ENCODE measurements around the gene GATD1.
"Not testable (repeated sequence)": the region's sequence is repeated elsewhere in the genome, so short reads cannot be mapped to it uniquely, and the experiment has no call there.

The GATD1 gene

DNA sequence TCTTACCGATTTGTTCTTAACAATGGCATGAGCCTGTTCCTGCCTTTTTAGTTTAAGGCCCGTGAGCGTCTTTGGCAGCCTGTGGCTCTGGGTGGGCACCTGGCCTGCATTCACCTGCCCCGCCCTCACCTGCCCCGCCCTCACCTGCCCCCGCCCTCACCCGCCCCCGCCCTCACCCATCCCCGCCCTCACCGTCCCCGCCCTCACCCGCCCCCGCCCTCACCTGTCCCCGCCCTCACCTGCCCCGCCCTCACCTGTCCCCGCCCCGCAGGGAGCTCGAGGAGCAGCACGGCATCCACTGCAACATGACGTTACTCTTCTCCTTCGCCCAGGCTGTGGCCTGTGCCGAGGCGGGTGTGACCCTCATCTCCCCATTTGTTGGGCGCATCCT lies 14.2 kb downstream of the GATD1 start:
- DNase-seq = no peak

DNA sequence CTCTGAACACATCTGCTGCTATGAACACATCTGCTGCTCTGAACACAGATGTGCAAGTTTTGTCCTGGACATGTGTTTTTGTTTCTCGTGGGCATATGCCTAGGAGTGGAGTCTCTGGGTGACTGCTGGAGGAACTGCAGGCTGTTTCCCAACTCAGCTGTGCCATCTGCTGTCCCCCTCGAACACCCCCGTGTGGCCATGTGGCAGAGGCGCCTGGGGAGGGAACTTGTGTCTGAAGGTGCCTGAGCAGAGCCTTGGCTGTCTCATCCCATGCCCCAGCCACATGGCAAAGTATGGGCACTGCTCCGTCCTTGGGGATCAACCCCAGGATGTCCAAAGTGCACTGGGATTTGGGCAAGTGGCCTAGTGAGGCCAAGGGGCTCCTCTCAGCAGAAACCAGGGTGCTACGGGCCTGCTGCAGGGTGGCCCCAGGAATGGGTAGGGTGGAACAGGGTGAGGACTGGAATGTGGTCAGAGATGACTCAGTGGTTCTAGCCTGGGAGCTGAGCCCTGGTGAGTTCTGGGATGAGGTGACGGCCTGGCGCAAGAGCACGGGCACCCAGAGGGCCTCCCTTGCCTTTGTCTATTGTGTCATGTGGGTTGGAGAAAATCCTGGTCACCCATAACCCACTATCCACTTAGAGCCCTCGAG lies 14.7 kb downstream of the GATD1 start:
- DNase-seq = no peak

DNA sequence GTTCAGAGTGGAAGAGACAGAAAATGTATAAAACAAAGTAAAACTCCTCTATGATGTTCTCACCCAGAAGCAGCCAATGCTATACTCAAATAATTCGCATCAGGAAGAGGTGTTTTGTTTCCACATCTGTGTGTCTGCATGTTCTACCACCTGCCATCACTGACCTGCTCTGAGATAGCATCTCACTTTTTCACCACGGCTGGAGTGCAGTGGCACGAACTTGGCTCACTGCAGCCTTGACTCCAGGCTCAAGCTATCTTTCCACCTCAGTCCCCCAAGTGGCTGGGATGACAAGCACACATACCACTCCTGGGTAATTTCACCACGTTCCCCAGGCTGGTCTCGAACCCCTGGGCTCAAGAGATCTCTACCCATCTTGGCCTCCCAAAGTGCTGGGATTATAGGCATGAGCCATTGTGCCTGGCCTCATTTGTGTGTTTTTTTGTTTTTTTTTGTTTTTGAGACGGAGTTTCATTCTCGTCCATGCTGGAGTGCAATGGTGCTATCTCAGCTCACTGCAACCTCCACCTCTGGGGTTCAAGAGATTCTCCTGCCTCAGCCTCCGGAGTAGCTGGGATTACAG lies 15.7 kb downstream of the GATD1 start:
- no peak for DNase-seq

DNA sequence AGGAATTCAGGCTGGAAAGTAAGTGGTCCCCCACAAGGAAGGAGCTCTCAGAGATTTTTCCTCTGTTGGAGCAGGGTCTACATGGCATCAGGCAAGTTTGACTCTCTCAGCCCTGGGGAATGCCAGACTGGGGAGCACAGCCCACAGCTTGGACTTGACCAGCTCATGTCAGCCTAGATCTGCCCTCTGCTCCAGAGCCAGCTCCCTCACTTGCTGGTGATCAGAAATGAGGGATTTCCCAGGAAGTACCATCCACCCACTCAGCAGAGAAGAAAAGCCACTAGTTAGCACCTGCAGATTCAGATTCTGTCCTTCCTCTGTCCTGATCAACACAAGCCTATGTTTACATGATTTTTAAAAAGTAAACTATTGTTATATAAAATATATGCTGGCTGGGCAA lies 17.1 kb downstream of the GATD1 start:
- DNase-seq = no peak

DNA sequence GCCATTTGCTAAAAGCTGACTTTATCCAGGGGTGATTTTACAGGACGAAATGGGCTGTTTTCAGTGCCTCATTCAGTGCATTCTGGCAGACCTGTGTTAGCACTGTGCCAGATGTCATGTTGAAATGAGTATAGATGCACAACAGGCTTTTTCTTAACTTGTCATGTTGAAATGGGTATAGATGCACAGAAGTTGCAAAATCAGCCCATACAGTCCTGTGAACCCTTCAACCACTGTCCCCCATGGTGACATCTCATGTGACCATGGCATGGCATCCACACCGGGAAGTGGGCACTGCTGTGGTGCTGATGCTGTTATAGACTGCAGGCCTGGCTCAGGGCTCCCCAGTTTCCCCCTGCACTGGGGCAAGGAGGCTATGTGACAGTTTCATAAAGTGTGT lies 27.6 kb downstream of the GATD1 start:
- DNase-seq = no peak

DNA sequence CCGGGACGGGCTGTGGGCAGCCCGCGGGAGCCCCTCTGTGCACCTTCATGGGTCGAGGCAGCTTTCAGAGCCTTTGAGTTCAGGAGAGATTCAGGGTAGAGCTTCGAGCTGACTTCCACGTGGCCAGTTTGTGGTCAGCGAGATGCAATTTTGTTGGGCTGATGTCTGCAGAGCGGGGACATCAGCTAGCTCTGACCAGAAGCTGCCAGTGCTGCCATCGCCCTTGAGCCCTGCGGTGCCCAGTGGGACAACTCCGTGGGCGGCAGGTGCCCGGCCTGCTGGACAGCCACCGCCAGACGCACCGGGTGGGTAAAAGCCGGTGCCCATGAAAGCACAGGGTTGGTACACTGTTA lies 29.3 kb downstream of the GATD1 start:
- DNase-seq = no peak

DNA sequence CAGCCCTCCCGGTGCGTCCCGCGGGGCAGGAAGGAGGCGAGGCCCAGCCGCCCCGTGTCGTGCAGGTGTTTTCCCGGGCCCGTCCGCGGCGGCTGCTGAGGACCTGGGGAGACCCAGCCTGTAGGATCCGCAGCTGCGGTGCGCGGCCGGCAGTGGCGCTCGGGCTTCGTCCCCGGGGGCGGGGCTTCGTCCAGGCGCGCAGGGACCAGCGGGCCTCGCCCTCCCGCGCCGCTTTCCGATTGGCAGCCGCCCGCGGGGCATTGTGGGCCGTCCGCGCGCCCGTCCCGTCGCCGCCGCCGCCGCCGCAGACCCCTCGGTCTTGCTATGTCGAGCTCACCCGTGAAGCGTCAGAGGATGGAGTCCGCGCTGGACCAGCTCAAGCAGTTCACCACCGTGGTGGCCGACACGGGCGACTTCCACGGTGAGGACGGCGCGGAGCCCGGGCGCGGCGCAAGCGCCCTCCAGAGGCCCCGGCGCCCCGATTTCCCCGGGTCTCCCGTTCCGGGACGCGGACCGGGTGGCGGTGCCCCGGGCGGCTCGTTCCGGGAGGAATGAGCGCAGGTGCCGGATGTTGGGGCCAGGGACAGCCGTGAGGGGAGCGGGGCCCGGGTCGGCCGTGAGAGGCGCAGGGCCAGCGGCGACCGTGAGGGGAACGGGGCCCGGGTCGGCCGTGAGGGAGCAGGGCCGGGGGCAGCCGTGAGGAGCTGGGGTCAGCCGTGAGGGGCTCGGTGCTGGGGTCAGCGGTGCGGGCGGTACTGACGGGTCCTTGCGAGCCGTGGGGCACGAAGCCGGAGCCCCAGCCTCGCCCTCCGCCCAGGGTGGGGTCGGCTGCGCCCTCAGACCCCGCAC lies 29.9 kb downstream of the GATD1 start, which contains the start of gene TALDO1:
Gene TALDO1 (plus strand): TSS at position 307 of the 849 bp plus-strand sequence. CDS start 18 bp downstream, at position 325.
- DNase-seq = peak; percentile 76

DNA sequence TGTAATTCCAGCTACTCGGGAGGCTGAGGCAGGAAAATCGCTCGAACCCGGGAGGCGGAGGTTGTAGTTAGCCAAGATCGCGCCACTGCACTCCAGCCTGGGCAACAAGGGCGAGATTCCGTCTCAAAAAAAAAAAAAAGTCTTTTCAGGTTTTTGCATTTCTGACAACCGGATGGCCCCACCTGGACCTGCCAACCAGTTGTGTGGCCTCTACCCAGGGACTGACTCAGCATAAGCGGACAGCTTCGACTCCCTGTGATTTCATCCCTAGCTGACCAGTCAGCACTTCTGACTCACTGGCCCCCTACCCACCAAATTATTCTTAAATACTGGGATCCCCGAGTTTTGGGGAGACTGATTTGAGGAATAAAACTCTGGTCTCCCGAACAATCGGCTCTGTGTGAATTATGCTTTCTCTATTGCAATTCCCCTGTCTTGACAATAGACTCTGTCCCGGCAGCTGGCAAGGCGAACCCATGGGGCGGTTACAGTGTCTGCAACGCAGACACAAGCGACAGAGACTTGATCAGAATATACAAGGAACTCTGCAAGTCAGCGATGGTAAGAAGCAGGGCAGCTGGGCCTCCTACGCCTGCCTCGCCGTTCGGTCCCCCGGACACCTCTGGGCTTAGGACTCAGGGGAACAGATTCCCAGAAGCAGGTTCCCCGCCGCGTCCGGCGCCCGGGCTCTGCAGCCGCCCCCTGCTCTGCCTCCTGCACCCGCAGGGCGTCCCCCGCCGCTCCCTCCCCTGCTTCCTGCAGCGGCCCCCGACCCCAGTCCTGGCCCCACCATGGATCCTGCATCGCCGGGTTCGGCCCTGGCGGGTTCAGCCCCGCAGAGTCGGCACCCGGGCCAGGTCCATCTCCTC lies 30.8 kb downstream of the GATD1 start:
- no peak for DNase-seq

DNA sequence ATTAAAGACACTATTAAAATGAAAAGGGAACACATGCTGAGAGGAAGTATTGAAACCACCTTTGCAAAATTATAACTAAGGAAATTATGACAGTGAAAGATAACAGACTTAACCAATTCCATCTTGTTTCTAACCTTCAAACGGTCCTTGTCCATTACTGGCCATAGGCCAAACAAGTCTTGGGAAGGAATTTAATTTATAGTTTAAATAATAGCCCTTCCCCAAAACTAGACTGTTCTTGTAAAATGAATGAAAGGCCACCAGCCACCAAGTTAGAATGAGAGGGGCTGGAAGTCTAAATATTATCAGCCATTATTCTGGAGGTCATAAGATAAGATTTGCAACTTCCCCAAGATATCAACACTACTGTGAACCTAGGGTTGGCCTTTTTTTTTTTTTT lies 31.9 kb downstream of the GATD1 start:
- DNase-seq = no peak

DNA sequence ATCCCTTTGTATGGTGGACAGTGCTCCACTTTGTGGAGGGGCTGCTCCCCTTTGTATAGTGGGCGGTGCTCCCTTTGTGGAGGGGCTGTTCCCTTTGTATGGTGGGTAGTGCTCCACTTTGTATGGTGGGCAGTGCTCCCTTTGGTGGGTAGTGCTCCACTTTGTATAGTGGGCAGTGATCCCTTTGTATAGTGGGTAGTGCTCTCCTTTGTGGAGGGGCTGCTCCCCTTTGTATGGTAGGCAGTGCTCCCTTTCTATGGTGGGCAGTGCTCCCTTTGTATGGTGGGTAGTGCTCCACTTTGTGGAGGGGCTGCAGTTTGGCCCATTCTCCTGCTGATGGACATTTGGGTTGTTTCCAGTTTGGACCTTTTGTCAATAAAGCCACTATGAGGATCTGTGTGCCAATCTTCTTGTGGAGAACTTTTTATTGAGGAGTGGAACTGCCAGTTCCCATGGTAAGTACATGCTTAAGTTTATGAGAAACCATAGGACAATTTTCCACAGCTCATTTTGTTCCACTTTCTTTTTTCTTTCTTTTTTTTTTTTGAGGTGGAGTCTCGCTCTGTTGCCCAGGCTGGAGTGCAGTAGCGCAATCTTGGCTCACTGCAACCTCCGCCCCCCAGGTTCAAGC lies 34.6 kb downstream of the GATD1 start:
- DNase-seq = no peak

DNA sequence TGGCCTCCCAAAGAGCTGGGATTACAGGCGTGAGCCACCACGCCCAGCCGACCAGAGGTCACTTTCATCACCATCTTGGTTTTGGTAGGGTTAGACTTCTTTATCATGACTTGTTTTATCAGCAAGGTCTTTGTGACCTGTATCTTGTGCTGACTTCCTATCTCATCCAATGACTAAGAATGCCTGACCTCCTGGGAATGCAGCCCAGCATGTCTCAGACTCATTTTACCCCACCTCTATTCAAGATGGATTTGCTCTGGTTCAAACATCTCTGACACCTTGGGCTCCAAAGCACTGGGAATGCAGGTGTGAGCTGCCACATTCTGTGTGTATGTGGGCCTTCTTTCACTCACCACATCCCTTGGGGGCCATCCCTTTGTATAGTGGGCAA lies 35.1 kb downstream of the GATD1 start:
- no peak for DNase-seq

DNA sequence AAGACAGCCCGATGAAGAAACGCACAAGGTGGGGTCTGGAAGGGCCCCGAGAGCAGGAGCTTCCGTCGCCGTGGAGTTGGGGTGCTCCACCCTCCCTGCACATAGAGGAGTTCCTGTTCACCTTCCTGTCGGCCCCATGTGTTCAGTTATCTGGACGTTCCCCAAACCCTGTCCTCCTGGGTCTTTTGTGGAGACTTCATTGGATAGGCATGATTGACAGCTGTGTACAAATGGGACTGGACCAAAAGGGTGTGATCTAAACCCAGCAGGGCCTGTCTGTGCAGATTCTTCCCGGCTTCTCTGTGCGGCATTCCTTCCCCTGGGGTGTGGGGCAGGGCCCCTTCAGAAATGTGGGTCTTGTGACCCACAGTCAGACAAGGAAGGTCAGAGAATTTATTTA lies 39.4 kb downstream of the GATD1 start:
- not testable (repeated sequence) for DNase-seq

DNA sequence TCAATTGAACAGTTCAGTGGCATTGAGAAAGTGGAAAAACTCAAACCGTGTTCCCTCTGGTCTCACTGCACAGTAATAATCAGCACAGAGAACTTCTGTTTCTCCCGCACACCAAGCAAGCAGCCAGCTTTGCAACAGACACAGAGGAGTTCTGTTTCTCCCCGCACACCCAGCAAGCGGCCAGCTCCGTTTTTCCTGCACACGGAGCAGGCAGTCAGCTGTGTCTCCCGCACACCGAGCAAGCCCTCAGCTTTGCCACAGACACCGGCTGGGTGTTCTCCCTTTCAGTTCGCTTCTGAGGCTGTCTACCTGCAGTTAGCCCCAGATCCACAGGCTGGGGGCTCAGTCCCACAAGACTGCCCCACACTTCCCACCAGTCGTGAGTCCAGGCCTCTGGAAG lies 39.9 kb downstream of the GATD1 start:
- DNase-seq = no peak

DNA sequence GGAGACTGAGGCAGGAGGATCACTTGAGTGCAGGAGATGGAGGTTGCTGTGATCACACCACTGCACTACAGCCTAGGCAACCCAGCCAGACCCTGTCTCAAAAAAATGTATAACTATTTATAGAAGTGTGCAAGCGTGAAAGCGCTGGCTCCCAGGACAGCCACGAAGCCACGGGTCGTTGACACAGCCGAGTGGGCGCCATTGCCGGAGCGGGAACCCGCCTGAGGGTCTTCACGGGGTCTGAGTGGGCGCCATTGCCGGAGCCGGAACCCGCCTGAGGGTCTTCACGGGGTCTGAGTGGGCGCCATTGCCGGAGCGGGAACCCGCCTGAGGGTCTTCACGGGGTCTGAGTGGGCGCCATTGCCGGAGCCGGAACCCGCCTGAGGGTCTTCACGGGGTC lies 42.7 kb downstream of the GATD1 start:
- DNase-seq = not testable (repeated sequence)

DNA sequence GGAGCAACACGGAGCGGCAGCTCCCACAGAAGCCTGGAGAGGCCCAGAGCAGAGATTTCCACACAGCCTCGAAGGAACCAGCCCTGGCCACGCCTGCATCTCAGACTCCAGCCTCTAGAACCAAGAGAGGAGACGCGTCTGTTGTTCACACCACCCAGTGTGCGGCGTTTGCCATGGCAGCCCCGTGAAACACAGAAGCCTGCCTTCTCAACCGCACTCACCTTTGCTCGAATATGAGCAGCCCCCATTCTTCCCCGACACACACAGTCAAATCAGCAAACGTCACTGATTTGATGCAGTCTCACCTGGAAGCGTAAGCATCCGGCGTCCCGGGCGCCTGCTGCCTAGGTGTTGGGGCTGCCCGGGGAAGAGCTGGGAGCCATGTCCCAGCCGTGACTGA lies 44.2 kb downstream of the GATD1 start:
- no peak for DNase-seq

DNA sequence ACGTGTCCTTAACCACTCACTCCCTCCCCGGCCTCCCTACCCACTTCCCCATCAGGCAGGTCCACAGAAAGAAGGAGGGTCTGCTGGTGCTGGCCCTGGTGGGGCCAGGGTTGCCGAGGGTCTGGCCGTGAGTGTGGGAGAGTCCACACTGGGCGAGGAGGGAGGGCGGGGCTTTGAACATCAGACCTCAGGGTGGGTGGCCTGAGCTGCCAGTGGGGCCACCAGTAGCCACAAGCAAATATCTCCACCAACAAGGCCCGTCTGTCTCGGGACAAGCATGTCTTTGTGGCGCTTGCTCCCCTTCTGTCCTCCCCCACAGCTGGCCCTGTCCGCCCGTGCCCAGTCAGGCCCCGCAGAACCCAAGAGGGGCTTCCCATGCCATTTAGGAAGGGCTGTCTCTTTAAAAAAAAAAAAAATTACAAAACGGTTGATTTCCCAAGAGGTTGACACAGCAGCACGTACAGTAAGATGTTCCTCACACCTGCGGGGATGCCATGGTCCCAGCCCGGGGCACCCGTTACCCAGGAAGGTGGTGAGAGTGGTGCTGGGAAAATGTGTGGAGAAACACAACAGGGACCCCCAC lies 47.7 kb downstream of the GATD1 start:
- no peak for DNase-seq

DNA sequence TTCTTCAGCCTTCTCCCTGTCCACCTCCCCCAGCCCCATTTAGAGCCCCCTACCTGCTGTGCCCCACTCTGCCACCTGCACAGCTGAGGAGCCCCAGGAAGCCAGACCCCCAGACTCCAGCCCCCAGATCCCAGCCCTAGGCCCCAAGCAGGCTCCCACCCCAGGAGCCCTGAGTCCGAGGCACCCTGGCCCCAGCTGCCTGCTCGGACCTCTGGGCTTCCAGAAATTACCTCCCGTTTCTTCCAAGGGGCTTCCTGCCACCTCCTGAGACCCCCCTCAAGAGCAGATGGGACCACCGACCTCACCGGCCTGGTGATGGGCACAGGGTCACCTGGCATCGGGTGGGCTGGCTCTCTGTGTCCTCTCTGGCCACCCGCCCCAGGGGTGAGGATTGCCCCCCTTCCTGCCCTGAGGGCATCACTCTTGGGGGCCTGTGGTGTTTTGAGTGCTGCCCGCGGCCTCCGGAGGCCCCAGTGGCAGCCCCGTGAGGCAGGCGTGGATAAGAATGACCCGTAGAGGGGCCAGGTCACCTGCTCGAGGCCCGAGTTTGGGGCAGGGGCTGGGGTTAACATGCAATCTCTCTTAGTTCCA lies 48.3 kb downstream of the GATD1 start:
- DNase-seq = no peak

DNA sequence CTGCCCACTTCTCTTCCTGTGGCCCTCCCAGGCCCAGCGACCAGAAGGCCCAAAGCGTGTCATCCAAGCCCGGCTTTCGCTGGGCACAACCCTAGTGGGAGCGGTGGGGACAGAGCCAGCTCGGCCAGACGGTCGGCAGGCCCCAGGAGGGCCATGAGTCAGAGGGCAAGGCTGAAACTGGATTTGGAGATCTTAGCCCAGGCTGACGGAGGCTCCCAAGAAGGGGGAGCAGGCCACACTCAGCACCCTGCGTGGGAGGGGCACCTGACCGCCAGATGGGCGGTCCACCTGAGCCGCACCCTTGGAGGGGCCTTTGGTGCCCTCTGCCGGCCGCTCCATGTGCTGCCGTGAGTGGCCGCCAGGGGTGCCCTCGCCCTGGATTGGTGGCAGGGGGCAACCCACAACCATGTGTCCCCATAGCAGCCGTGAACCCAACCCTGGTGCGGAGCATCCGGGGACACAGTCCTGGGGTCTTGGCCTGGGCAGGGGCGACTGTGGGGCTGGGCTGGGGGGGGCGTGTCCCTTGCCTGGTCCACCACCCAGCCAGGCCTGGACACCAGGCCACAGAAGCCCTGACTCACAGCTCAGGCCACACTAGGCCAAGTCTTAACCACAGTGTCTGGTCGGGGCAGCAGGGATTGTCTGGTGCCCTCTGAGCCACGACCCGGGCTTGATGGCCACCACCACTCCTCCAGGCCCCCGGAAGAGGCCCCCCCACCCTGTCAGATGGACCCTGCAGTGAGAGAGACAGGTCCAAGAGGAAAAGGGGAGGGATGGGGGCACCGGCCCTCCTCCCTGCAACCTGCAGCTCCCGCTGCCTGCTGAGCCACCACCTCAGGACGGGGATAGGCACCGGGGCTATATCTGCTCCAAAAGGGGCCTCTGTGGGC lies 49.2 kb downstream of the GATD1 start:
- DNase-seq = peak; percentile 57

DNA sequence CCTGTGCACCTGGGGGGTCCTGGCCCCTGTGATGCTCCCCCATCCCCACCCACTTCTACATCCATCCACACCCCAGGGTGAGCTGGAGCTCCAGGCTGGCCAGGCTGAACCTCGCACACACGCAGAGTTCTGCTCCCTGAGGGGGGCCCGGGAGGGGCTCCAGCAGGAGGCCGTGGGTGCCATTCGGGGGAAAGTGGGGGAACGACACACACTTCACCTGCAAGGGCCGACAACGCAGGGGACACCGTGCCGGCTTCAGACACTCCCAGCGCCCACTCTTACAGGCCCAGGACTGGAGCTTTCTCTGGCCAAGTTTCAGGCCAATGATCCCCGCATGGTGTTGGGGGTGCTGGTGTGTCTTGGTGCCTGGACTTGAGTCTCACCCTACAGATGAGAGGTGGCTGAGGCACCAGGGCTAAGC lies 50.0 kb downstream of the GATD1 start:
- DNase-seq = no peak

DNA sequence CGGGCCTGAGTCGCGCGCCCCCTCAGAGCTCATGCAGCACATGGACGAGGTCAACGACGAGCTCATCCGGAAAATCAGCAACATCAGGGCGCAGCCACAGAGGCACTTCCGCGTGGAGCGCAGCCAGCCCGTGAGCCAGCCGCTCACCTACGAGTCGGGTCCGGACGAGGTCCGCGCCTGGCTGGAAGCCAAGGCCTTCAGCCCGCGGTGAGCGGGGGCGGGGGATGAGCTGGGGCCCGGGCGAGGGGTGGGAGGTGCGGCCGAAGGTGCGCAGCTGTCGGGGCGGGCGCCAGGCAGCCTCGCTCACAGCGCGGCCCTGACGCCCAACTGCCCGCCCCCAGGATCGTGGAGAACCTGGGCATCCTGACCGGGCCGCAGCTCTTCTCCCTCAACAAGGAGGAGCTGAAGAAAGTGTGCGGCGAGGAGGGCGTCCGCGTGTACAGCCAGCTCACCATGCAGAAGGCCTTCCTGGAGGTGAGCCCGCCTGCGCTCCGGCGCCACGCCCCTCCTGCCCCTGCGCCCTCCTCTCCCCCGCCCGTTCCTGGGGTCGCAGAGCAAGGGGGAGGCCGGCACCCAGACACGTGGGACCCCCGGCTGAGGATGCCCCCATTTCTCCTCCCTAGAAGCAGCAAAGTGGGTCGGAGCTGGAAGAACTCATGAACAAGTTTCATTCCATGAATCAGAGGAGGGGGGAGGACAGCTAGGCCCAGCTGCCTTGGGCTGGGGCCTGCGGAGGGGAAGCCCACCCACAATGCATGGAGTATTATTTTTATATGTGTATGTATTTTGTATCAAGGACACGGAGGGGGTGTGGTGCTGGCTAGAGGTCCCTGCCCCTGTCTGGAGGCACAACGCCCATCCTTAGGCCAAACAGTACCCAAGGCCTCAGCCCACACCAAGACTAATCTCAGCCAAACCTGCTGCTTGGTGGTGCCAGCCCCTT lies 50.7 kb downstream of the GATD1 start:
- DNase-seq = peak; percentile 75
